ENCODE data around the gene CASTOR2. TPM values are rescaled to one million over a fixed set of nuclear protein-coding genes. Genes with fewer than 3 reads are reported as not detected.
"Not testable (repeated sequence)": the region's sequence is repeated elsewhere in the genome, so short reads cannot be mapped to it uniquely, and the experiment has no call there.

CASTOR2 gene
- polyA plus RNA-seq, 1 donor: 8.4 TPM

GRCh38 chr7:74994869-74995543 lies 30.5 kb downstream of the CASTOR2 start:
- not testable (repeated sequence) for DNase-seq

DNA sequence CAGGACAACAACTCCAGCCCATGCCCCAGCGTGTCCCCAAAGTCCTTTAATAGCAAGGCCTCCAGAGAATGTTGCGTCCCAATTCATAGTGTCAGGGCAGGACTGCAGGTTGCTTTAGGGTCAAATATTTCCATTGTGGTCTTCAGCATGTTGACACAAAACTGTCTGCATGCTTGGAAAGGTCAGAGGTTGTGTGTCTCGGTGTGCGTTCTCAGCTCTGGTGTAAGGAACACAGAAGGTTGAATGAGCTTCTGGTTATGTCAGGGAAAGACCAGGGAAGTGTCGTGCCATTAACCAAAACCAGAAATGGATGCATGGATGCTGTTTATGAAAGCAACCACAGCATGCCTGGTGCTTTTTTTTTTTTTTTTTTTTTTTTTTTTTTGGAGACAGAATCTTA lies 31.9 kb downstream of the CASTOR2 start:
- not testable (repeated sequence) for DNase-seq

DNA sequence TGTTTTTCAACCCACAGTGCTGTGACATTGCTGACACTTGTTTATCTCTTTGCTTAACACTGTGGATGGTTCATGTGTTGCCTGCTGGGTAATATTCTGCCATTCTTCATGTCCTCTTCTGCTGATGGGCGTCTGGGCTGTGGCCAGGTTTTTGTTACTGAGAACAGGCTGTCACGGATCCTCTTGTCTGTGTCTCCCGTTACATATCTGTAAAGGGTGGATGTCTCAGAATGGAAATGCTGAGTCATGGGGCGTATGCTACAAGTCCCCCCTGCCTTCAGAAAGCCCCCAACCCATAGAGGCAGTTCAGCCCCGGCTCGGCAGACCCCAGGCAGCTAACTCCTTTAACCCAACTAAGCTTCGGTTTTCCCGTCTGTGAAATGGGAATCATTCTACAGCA lies 33.3 kb downstream of the CASTOR2 start:
- not testable (repeated sequence) for DNase-seq

GRCh38 chr7:75001356-75001755 lies 36.9 kb downstream of the CASTOR2 start:
- not testable (repeated sequence) for DNase-seq

DNA sequence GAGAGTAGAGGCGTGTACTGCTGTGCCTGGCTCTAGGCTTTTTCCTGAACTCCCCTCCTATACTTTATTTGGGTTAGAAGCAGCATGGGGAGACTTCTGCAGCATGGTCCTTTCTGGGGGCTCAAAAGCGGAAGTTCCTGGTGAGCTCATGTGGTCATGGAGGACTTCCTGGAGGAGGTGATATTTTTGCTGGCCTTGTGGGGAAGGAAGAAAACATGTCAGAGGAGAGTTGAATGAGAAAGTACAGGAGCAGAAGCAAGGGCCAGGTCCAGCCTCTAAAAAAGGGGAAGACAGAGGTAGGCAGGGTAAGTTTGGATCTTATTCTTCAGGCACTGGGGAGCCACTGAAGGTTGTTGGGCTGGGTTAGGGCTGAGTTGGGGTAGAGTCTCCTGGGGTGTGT lies 45.5 kb downstream of the CASTOR2 start:
- no peak for DNase-seq

DNA sequence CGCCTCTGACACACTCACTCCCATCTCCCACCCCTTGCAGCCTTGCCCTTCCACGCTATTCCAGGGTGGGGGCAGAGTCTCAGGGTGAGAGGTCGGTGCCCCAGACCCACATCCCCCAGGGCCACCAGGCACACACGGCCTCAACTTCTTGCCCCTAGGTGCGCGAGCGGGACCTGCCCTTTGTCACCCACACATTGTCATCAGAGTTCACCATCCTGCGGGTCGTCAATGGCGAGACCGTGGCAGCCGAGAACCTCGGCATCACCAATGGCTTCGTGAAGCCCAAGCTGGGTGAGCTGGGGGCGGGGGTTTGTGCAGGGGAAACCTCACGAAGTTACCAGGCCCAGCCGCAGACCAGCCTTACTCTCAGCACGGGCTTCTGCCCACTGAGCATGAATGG lies 53.3 kb downstream of the CASTOR2 start:
- DNase-seq: no peak

DNA sequence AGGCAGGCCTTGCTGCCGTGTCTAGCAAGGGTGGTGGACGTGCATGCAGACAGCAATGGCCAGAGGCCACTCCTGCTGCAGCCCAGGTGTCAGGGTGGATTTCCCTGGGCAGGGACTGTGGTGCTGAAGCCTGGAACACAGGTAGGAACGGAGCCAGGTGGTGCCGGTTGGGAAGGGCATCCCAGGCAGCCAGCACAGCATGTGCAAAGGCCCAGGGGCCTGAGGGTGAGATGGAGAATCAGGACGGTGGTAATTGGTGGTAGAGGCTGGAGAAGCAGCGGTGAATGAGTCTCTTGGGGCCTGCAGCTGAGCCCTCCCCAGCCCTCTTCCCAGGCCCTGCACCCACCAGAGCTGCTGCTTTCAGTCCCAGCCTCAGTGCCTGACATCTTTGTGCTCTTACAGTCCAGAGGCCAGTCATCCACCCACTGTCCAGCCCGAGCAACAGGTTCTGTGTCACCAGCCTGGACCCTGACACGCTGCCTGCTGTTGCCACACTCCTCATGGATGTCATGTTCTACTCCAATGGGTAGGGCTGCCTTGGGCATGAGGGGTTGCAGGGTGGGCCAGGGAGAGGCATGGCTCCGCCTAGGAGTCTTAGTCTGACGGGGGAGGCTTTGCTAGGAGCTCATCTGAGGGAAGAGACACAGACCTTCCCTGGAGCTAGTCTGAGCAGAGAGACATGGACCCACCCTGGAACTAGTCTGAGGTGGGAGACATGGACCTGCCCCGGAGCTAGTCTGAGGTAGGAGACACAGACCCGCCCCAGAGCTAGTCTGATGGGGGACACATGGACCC lies 54.3 kb downstream of the CASTOR2 start:
- no peak for DNase-seq

- DNase-seq: no peak
These were observed 55.3 kb downstream of the CASTOR2 start for GRCh38 chr7:75019800-75020199.

DNA sequence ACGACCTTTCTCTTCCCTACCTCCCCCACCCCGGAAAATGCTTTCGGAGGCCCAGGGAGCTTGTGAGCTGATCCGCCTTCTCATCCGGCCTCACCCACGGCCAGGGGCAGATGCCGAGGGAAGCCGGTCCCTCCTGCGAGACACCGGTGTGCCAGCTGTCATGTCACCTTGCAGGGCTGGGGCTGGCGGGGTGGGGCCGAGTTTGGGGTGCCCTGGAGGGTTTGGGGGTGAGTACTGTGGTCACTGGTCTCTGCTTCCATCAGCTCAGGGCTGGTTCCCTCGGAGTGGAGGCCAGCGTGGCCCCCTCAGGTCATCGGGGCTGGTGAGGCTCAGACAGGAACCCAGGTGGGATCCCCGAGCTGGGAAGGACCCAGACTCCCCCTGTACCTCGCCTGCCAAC lies 60.4 kb downstream of the CASTOR2 start:
- no peak for DNase-seq

DNA sequence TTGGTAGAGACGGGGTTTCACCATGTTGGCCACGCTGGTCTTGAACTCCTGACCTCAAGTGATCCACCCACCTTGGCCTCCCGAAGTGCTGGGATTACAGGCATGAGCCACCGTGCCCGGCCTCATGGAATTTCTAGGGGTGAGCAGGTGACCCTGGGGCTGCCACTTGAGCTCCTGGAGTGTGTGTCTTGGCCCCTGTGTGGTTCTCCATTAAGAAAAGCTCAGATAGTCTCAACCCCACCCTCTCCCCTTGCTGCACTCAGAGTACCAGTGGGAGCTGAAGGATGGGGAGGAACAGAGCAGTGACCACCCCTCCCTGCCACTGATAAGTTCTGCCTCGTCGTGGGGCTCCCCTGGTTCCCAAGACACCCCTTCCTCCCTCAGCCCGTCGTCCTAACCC lies 63.8 kb downstream of the CASTOR2 start:
- DNase-seq: no peak

GRCh38 chr7:75033064-75033463 lies 68.6 kb downstream of the CASTOR2 start:
- DNase-seq: no peak

DNA sequence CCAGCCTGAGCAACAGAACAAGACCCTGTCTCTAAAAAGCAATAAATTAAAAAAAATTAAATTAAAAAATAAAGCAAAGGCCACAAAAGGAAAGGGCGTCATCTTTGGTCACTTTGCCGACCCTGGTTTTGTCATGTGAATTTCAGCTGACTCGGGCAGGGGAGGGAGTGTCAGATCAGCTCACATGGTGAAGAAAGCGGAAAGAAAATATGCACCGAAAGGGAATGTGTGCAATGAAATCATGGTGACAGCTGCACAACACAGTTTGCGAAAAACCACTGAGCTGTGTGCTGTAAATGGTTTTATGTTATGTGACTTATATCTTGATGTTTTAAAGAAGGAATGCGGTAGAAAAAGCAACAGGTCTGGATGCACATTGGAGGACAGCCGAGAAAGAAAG lies 69.3 kb downstream of the CASTOR2 start:
- no peak for DNase-seq

DNA sequence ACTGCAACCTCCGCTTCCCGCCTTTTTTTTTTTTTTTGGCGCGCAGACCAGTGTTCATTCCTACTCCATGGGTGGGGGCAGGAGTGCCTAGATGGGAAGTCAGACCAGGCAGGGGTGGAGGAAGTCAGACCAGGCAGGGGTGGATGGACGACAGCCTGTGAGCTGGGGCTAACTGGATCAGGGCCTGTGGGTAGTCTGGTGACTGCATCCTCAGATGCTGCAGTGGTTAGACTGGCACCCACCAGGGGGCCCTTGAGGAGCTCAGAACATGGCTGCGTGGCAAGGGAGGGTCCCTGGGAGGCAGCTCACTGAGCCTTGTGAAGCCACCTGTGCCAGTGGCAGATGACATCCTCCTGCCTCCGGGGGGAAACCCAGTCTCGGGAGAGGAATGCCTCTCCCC lies 74.0 kb downstream of the CASTOR2 start:
- DNase-seq: no peak

DNA sequence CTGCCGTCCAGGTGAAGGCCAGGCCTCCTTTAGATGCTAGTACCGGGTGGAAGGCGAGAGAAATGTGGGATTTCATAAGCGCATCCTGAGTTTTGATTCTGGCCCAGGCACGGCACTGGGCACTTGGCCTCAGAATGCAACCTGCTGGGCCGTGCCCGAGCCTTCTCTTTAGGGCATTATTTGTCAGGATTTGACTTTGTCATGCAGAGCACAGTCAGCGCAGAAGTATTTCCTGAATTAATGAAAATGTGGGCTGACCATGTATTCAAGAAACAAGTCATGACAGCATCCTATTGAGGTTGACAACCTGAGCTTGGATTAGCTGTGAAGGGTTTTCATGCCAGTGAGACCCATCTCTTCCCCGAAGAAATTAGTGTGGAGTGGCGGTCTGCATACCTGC lies 74.7 kb downstream of the CASTOR2 start:
- no peak for DNase-seq

DNA sequence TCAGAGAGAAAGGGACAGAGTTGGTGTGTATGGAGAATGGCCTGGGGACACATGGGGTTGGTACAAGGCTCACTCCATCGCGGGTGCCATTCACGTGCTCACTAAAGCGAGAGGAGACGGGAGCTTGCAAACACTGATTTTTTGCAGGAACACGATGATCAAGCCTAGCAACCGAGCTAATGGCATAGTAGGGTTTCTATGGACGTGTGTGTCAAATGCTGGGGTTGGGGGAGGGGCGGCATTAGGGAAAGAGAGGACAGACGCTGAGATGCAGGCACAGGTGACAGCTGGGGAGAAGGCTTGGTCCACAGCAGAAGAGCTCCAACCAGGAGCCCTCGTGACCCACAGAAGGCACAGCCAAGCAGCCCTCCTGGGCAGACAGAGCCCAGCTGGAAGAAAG lies 75.2 kb downstream of the CASTOR2 start:
- DNase-seq: no peak

DNA sequence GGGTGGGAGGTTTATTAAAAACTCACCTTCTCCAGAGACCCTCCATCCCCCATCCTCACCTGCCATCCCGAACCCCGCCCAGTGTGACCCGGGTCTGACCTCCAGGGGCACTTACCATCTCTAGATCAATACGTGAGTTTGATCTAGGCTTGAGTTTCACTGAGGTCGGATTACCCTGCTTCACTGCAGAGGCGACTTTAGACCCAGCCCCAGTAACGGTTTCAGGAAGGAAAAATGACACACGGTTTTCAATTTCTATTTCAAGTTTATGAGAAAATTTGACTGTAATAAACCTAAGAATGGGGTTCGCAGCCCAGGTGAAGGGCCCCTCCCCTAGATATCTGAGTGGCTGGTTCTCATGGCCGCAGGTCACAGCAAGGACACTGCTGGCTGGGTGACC lies 76.0 kb downstream of the CASTOR2 start:
- no peak for DNase-seq

DNA sequence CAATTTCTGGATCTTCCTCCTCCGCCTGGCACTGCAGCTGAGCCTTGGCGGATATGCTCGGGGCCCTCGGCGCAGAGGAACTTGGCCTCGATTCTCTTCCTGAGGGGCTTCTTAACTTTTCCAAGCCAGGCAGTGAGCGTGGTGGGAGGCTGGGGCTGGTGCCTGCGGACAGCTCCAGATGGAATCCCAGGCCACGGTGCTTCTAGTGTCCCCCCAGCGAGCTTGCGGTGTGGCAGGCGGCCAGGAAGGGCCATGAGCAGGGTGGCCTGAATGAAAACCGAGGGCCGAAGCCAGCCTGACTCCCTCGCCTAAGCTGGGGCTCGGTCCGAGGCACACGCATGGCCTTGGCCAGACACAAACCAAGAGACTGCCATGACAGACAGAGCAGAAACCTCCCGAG lies 77.8 kb downstream of the CASTOR2 start:
- DNase-seq: no peak

GRCh38 chr7:75042831-75043703 lies 78.6 kb downstream of the CASTOR2 start:
- no peak for DNase-seq

- DNase-seq: no peak
These were observed 81.4 kb downstream of the CASTOR2 start for GRCh38 chr7:75045881-75046280.

GRCh38 chr7:75048435-75049379 lies 84.2 kb downstream of the CASTOR2 start:
- DNase-seq: no peak

DNA sequence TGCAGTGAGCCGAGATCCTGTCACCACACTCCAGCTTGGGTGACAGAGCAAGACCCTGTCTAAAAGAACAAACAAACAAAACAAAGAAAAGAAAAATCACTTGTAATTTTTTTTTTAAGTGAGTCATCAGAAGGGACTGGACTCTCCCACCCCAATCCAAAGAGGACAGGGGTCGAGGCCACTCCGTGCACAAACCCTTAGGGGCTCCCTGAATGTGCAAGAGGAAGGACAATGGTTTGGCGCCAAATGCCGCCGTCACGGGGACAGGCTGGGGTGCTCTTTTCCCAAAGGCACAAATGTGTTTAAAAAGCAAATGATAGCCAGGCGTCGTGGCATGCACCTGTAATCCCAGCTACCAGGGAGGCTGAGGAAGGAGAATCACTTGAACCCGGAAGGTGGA lies 85.3 kb downstream of the CASTOR2 start:
- no peak for DNase-seq

DNA sequence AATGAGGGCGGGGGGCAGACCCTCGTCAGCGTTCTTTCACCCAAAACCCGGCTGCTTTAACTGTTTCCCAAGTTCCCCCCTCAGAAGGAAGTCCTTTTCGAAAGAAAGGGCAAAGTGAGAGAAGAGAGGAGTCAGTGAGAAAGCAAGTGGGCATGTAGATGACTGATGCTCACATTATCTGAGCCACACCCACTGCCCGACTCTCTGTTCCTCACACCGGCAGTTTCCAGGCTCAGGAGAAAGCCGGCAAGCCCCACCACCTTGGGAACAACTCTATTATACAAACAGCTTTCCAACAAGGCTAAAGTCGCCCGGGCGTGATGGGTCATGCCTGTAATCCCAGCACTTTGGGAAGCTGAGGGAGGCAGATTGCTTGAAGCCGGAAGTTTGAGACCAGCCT lies 86.0 kb downstream of the CASTOR2 start:
- no peak for DNase-seq
